HG02571 (cell line): ENCODE results near the gene OAT.

Source experiments
- ATAC-seq: cut with Tn5 transposase; IDR thresholded peaks from one replicate; pipeline ENCODE4 v1.9.1; 2021; ENCODE audit warnings: mild to moderate bottlenecking, moderate library complexity; ENCODE audit not compliant: unreplicated experiment

OAT gene

GRCh38 chr10:124354411-124355382 lies 64.0 kb downstream of the OAT start:
- no peak for ATAC-seq

- ATAC-seq: no peak
Observed at GRCh38 chr10:124353896-124354295, 64.8 kb downstream of the OAT start.

GRCh38 chr10:124353091-124353815 lies 65.5 kb downstream of the OAT start:
- ATAC-seq: no peak

DNA sequence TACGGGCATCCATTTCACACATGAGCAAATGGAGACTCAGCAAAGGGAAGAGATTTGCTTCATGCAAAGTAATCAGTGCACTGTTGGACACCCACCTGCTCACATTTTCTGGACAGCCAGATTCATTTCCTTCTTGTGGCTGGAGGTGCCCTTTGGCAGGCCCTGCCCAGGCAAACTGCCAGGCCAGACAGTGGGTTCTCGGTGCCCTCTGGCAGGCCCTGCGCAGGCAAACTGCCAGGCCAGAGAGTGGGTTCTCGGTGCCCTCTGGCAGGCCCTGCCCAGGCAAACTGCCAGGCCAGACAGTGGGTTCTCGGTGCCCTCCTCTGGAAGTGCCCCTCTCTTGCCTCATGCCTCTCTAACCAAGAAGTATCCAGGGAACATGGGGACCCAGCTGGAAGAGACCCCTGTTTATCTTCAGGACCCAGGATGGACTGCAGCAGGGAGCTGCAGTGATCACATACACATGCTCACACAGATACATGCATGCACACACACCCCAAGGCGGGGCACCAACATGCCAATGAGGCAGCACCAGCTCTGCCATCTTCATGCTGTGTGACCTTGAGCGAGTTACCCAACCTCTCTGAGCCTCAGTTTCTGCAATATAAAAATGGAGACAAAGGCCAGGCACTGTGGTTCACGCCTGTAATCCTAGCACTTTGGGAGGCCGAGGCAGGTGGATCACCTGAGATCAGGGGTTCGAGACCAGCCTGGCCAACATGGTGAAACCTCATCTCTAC lies 67.1 kb downstream of the OAT start:
- ATAC-seq: no peak

DNA sequence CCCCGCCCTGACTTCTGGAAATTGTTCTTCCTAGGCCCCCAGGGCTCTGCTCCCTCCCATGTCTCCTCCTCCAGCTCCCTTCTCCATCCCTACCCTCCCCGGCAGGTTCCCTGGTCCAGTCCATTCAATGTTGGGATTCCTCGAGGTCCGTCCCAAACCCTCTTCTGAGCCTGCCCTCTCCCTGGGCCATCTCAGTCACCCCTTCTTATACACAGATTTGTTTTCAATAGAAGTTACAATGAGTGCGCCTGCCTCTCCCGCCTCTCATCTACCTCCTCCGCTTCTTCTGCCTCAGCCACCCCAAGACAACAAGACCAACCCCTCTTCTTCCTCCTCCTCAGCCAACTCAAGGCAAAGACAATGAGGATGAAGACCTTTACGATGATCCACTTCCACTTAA lies 67.9 kb downstream of the OAT start:
- no peak for ATAC-seq

DNA sequence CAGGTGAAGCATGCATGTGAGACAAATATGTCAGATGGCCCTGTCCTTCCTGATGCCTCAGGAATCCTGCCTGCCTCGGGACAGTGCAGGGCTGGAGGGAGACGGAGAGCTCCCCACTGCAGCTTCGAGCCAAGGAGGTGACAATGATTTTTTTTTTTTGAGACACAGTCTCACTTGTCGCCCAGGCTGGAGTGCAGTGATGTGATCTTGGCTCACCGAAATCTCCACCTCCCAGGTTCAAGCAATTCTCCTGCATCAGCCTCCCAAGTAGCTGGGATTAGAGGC lies 68.8 kb downstream of the OAT start:
- ATAC-seq: no peak

GRCh38 chr10:124349231-124349995 lies 69.3 kb downstream of the OAT start:
- no peak for ATAC-seq

GRCh38 chr10:124348801-124349200 lies 69.9 kb downstream of the OAT start:
- ATAC-seq: no peak

DNA sequence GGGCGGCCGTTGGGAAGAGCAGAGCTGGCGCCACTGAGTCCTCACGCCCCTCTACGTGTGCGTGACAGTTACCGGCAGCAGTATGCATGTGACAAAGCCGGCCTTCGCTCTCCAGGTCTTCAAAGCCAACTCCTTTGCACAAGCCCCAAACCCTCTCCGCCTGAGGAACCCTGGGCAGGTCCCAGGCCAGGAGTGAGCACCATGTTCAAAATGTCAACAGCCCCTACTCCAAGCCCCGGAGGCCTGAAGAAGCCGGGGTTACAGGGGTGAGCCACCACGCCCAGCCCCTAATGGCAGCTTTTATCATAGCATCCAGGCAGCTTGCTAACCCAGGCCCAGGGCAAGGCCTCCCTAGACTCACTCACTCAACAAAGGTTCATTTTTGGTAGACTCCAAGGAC lies 70.8 kb downstream of the OAT start:
- no peak for ATAC-seq
